Neural cell (in vitro differentiated cells): ENCODE measurements around the gene MAB21L3. TPM values are rescaled to one million over a fixed set of nuclear protein-coding genes. Genes with fewer than 3 reads are reported as not detected.

Source experiments
- H2AFZ ChIP-seq: fragments of 200-600, 300-800 bp; sonication (generic), shearing (Covaris generic); 2 replicates; pipeline ENCODE4 v1.6.0; 2014; ENCODE audit warnings: low read depth, mild to moderate bottlenecking, antibody characterized with exemption, low read length, moderate library complexity
- H3F3A ChIP-seq: fragments of 200-600 bp; shearing (Covaris generic); 2 replicates; pipeline ENCODE4 v1.6.1; 2016; ENCODE audit warnings: mild to moderate bottlenecking, moderate library complexity, mixed read lengths, antibody characterized with exemption, low read length; ENCODE audit not compliant: insufficient read depth, poor library complexity, severe bottlenecking
- H3K27ac ChIP-seq: fragments of 200-600, 300-800 bp; sonication (generic), shearing (Covaris generic); 2 replicates; pipeline ENCODE4 v1.5.1; 2014; ENCODE audit warnings: mild to moderate bottlenecking, low read length, moderate library complexity
- H3K27me3 ChIP-seq: fragments of 300-800, 200-600 bp; sonication (generic), shearing (Covaris generic); 2 replicates; pipeline ENCODE4 v1.6.0; 2014; ENCODE audit warnings: mild to moderate bottlenecking, low read depth, low read length, moderate library complexity; ENCODE audit not compliant: insufficient read depth
- H3K36me3 ChIP-seq: fragments of 300-800, 200-600 bp; sonication (generic), shearing (Covaris generic); 2 replicates; pipeline ENCODE4 v1.5.1; 2014; ENCODE audit warnings: mild to moderate bottlenecking, antibody characterized with exemption, low read length, moderate library complexity; ENCODE audit not compliant: insufficient read depth
- H3K4me2 ChIP-seq: fragments of 300-800, 200-600 bp; sonication (generic), shearing (Covaris generic); 2 replicates; pipeline ENCODE4 v1.6.0; 2014; ENCODE audit warnings: mild to moderate bottlenecking, low read length
- H3K4me3 ChIP-seq: fragments of 300-800, 200-600 bp; sonication (generic), shearing (Covaris generic); 2 replicates; pipeline ENCODE4 v1.5.1; 2014; ENCODE audit warnings: mild to moderate bottlenecking, low read length, moderate library complexity
- H3K79me2 ChIP-seq: fragments of 200-600 bp; shearing (Covaris generic); replicated peaks from 2 replicates; pipeline ENCODE4 v1.6.0; 2014; ENCODE audit warnings: mild to moderate bottlenecking, low read length, moderate library complexity; ENCODE audit not compliant: insufficient read depth
- H3K9ac ChIP-seq: fragments of 300-800, 200-600 bp; sonication (generic), shearing (Covaris generic); 2 replicates; pipeline ENCODE4 v1.6.1; 2016; ENCODE audit warnings: mild to moderate bottlenecking, low read length, mixed read lengths
- H3K9me2 ChIP-seq: fragments of 200-600 bp; shearing (Covaris generic); 2 replicates; pipeline ENCODE4 v1.6.1; 2016; ENCODE audit warnings: mild to moderate bottlenecking, low read length, mixed read lengths; ENCODE audit not compliant: insufficient read depth
- H3K9me3 ChIP-seq: fragments of 200-600, 300-800 bp; sonication (generic), shearing (Covaris generic); 2 replicates; pipeline ENCODE4 v1.6.1; 2016; ENCODE audit warnings: mild to moderate bottlenecking, mixed run types, low read length, moderate library complexity, mixed read lengths
- H4K20me1 ChIP-seq: fragments of 200-600 bp; shearing (Covaris generic); 2 replicates; pipeline ENCODE4 v1.6.1; 2016; ENCODE audit warnings: mild to moderate bottlenecking, mixed run types; ENCODE audit not compliant: insufficient read depth
- EP300 ChIP-seq: fragments of 450-650 bp; conservative IDR thresholded peaks from 2 replicates; pipeline ENCODE4 v1.6.1; 2014; ENCODE audit warnings: antibody characterized with exemption, mild to moderate bottlenecking, moderate library complexity; ENCODE audit not compliant: poor library complexity, severe bottlenecking
- EZH2 ChIP-seq: fragments of 200-600, 300-800 bp; shearing (Covaris generic), sonication (generic); IDR thresholded peaks from 2 replicates; pipeline ENCODE4 v1.6.1; 2014; ENCODE audit warnings: antibody characterized with exemption, low read length, borderline replicate concordance, mild to moderate bottlenecking; ENCODE audit not compliant: insufficient read depth, poor library complexity, severe bottlenecking
- MXI1 ChIP-seq: fragments of 450-650 bp; conservative IDR thresholded peaks from 2 replicates; pipeline ENCODE4 v1.6.1; 2014; ENCODE audit warnings: antibody characterized with exemption, mild to moderate bottlenecking; ENCODE audit not compliant: poor library complexity, severe bottlenecking
- POLR2AphosphoS5 ChIP-seq: IDR thresholded peaks from 2 replicates; pipeline ENCODE4 v1.6.1; 2012
- RAD21 ChIP-seq: fragments of 450-650 bp; conservative IDR thresholded peaks from 2 replicates; pipeline ENCODE4 v1.6.1; 2014; ENCODE audit warnings: antibody characterized with exemption, mild to moderate bottlenecking, moderate library complexity
- REST ChIP-seq: IDR thresholded peaks from 2 replicates; pipeline ENCODE4 v1.6.1; 2012; ENCODE audit warnings: borderline replicate concordance
- SMC3 ChIP-seq: fragments of 450-650 bp; conservative IDR thresholded peaks from 2 replicates; pipeline ENCODE4 v1.6.1; 2014; ENCODE audit warnings: antibody characterized with exemption, mild to moderate bottlenecking, moderate library complexity; ENCODE audit not compliant: poor library complexity
- TAF1 ChIP-seq: IDR thresholded peaks from 2 replicates; pipeline ENCODE4 v1.6.1; 2012; ENCODE audit warnings: low read depth
- polyA plus RNA-seq: library from polyadenylated mRNA; depleted of rRNA; stranded (reverse); fragments of >200 nt; gene quantifications from 2 replicates; pipeline ENCODE4 v1.2.3, GENCODE V29; 2014
- TF ChIP-seq, protein P1 (sequence below): fragments of 450-650 bp; IDR thresholded peaks from 2 replicates; pipeline ENCODE4 v1.5.1; 2014; ENCODE audit warnings: antibody characterized with exemption, mild to moderate bottlenecking, moderate library complexity; ENCODE audit not compliant: poor library complexity, severe bottlenecking

MAB21L3 gene
- polyA plus RNA-seq, 1 donor from 2014 or later = not detected

DNA sequence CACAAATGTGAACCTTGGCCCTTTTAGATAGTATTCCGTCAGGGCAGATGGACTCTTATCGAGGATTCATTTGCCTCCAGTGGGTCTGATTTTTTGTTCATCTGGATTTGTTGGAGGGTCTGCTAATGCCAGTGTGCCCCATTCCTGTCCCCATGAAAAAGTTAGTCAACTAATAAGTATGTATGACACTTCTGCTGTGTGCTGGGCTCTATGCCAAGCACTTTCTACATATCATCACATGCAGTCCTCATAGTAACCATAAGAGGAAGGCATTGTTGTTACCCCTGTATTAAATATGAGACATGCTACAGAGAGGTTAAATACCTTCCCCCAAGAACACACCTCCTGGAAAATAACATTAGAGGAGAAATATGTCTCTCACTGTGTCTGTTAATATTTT, 46.6 kb upstream of the MAB21L3 start:
- Histone ChIP-seq H2AFZ (no peak overlapping the region), H3K9me2 (no peaks in the 10 kb centered on the region), H3K36me3 (no peaks in the 10 kb centered on the region), H4K20me1 (no peaks in the 10 kb centered on the region), H3F3A (no peaks in the 10 kb centered on the region), H3K9ac (no peak overlapping the region), H3K4me2 (no peak overlapping the region), H3K27ac (no peak overlapping the region), H3K79me2 (no peaks in the 10 kb centered on the region), H3K9me3 (no peaks in the 10 kb centered on the region), H3K27me3 (no peaks in the 10 kb centered on the region), H3K4me3 (no peak overlapping the region)
- TF ChIP-seq REST = no peak
- TF ChIP-seq, protein P1, sequence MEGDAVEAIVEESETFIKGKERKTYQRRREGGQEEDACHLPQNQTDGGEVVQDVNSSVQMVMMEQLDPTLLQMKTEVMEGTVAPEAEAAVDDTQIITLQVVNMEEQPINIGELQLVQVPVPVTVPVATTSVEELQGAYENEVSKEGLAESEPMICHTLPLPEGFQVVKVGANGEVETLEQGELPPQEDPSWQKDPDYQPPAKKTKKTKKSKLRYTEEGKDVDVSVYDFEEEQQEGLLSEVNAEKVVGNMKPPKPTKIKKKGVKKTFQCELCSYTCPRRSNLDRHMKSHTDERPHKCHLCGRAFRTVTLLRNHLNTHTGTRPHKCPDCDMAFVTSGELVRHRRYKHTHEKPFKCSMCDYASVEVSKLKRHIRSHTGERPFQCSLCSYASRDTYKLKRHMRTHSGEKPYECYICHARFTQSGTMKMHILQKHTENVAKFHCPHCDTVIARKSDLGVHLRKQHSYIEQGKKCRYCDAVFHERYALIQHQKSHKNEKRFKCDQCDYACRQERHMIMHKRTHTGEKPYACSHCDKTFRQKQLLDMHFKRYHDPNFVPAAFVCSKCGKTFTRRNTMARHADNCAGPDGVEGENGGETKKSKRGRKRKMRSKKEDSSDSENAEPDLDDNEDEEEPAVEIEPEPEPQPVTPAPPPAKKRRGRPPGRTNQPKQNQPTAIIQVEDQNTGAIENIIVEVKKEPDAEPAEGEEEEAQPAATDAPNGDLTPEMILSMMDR = no peak
- TF ChIP-seq RAD21 = no peak
- TF ChIP-seq POLR2AphosphoS5 = no peak

GRCh38 chr1:116066868-116067565, 44.2 kb upstream of the MAB21L3 start:
- Histone ChIP-seq H3F3A (no peaks in the 10 kb centered on the region), H3K9ac (no peak overlapping the region), H3K4me3 (no peak overlapping the region), H3K79me2 (no peaks in the 10 kb centered on the region), H4K20me1 (no peaks in the 10 kb centered on the region), H3K36me3 (no peaks in the 10 kb centered on the region), H3K9me2 (no peaks in the 10 kb centered on the region), H3K4me2 (no peak overlapping the region), H3K27me3 (no peaks in the 10 kb centered on the region), H3K9me3 (no peaks in the 10 kb centered on the region), H3K27ac (no peak overlapping the region), H2AFZ (no peak overlapping the region)
- no peak for TF ChIP-seq TAF1
- TF ChIP-seq EP300 = no peak
- no peak for TF ChIP-seq RAD21
- no peak for TF ChIP-seq MXI1
- TF ChIP-seq EZH2 = no peak
- TF ChIP-seq POLR2AphosphoS5 = no peak
- TF ChIP-seq REST = no peak
- TF ChIP-seq, protein P1 = no peak
- no peak for TF ChIP-seq SMC3
